Liver (tissue), 9 donors: ENCODE measurements around the gene TSPEAR. TPM values are rescaled to one million over a fixed set of nuclear protein-coding genes. Genes with fewer than 3 reads are reported as not detected.

Experiments
- DNase-seq: peaks from one replicate; pipeline ENCODE4 v3.0.0-alpha.2; 2017; ENCODE audit warnings: low spot score
- H3K27ac ChIP-seq, 2 donors: one replicate each; pipeline ENCODE4 v1.7.0; 2013; ENCODE audit warnings: inconsistent platforms in 2 of 2, low read length in 2 of 2, control low read depth in 1 of 2, low read depth in 1 of 2, mild to moderate bottlenecking in 1 of 2
- H3K27me3 ChIP-seq, 4 donors: one replicate each; pipeline versions ENCODE4 v1.6.1 to v1.7.0; 2013; ENCODE audit warnings: low read length in 3 of 4, inconsistent platforms in 1 of 4, mild to moderate bottlenecking in 1 of 4, moderate library complexity in 1 of 4; ENCODE audit not compliant: control insufficient read depth in 4 of 4, insufficient read depth in 4 of 4
- H3K36me3 ChIP-seq, 4 donors: one replicate each; pipeline versions ENCODE4 v1.6.1 to v1.7.0; 2013; ENCODE audit warnings: low read length in 3 of 4, mild to moderate bottlenecking in 3 of 4, low read depth in 1 of 4, moderate library complexity in 1 of 4; ENCODE audit not compliant: control insufficient read depth in 4 of 4, insufficient read depth in 3 of 4
- H3K4me1 ChIP-seq, 4 donors: one replicate each; pipeline versions ENCODE4 v1.6.1 to v1.7.0; 2013; ENCODE audit warnings: low read length in 3 of 4, mild to moderate bottlenecking in 3 of 4, moderate library complexity in 1 of 4; ENCODE audit not compliant: control insufficient read depth in 4 of 4, insufficient read depth in 4 of 4
- H3K4me3 ChIP-seq, 3 donors: one replicate each; pipeline versions ENCODE4 v1.6.1 to v1.7.0; 2013; ENCODE audit warnings: low read length in 3 of 3, control low read depth in 1 of 3, low read depth in 1 of 3, mild to moderate bottlenecking in 1 of 3
- H3K9ac ChIP-seq, 2 donors: one replicate each; pipeline ENCODE4 v1.7.0; 2013; ENCODE audit warnings: low read length in 2 of 2, mild to moderate bottlenecking in 2 of 2, moderate library complexity in 2 of 2, control low read depth in 1 of 2, low read depth in 1 of 2
- H3K9me3 ChIP-seq, 4 donors: one replicate each; pipeline versions ENCODE4 v1.6.1 to v1.7.0; 2013; ENCODE audit warnings: low read length in 3 of 4; ENCODE audit not compliant: control insufficient read depth in 4 of 4
- EGR1 ChIP-seq, 2 donors: IDR thresholded peaks; 2 replicates each; pipeline ENCODE4 v1.6.1; 2016 to 2018; ENCODE audit warnings: antibody characterized with exemption in 2 of 2, low read depth in 2 of 2
- FOXA1 ChIP-seq: IDR thresholded peaks from 2 replicates; pipeline ENCODE4 v1.6.1; 2016; ENCODE audit warnings: antibody characterized with exemption
- FOXA2 ChIP-seq: IDR thresholded peaks from 2 replicates; pipeline ENCODE4 v1.6.1; 2016; ENCODE audit warnings: antibody characterized with exemption
- GABPA ChIP-seq, 2 donors: IDR thresholded peaks in 1 of 2; conservative IDR thresholded peaks in 1 of 2; 2 replicates each; pipeline ENCODE4 v1.6.1; 2016; ENCODE audit warnings: antibody characterized with exemption in 2 of 2, mild to moderate bottlenecking in 1 of 2, moderate library complexity in 1 of 2
- HNF4A ChIP-seq, 2 donors: conservative IDR thresholded peaks; 2 replicates each; pipeline ENCODE4 v1.6.1; 2016; ENCODE audit warnings: antibody characterized with exemption in 2 of 2, mild to moderate bottlenecking in 2 of 2
- HNF4G ChIP-seq: IDR thresholded peaks from 2 replicates; pipeline ENCODE4 v1.6.1; 2016; ENCODE audit warnings: antibody characterized with exemption
- JUND ChIP-seq, 2 donors: IDR thresholded peaks; 2 replicates each; pipeline ENCODE4 v1.6.1; 2016; ENCODE audit warnings: antibody characterized with exemption in 2 of 2
- MAX ChIP-seq: IDR thresholded peaks from 2 replicates; pipeline ENCODE4 v1.6.1; 2016; ENCODE audit warnings: antibody characterized with exemption
- REST ChIP-seq: IDR thresholded peaks from 2 replicates; pipeline ENCODE4 v1.6.1; 2016; ENCODE audit warnings: antibody characterized with exemption, mild to moderate bottlenecking
- YY1 ChIP-seq: IDR thresholded peaks from 2 replicates; pipeline ENCODE4 v1.6.1; 2016; ENCODE audit warnings: antibody characterized with exemption, mild to moderate bottlenecking
- ZBTB33 ChIP-seq: IDR thresholded peaks from 2 replicates; pipeline ENCODE4 v1.6.1; 2016; ENCODE audit warnings: antibody characterized with exemption
- WGBS: extraction: QIAGEN DNeasy Blood & Tissue Kit; methylation state at CpG from one replicate; pipeline ENCODE4 v1.1.7; 2013; 5-methylcytosine and 5-hydroxymethylcytosine counted together
- polyA plus RNA-seq, 2 donors: library from polyadenylated mRNA; stranded (reverse) in 1 of 2; unstranded in 1 of 2; fragments of 200-250 nt in 1 of 2; fragments of >200 nt in 1 of 2; fragmentation: Nextera tagmentation in 1 of 2; extraction: Ambion mirVana in 1 of 2; gene quantifications; one replicate each; pipeline versions ENCODE4 v1.2.1 to v1.2.3, GENCODE V29; 2013 to 2015
- total RNA-seq, 2 donors: library from RNA; depleted of rRNA; stranded (reverse); fragments of >200 nt; gene quantifications; one replicate each; pipeline ENCODE4 v1.2.3, GENCODE V29; 2014
- TF ChIP-seq, protein P1 (sequence below): fragments of 150-350 bp; IDR thresholded peaks from 2 replicates; pipeline ENCODE4 v1.5.1; 2017; ENCODE audit warnings: improper control_type of control experiment, low read depth, low read length; ENCODE audit not compliant: missing input control
- TF ChIP-seq, protein P2 (sequence below): IDR thresholded peaks from 2 replicates; pipeline ENCODE4 v1.6.1; 2016; ENCODE audit warnings: antibody characterized with exemption
- donor health status: healthy.
- donor health status: healthy.
- donor health status: healthy.
- donor health status: healthy.
- donor health status: healthy.

TSPEAR gene
- total and polyA plus RNA-seq, 4 donors: under 0.01 to 0.14 (median 0.01) TPM; not detected in 1

DNA sequence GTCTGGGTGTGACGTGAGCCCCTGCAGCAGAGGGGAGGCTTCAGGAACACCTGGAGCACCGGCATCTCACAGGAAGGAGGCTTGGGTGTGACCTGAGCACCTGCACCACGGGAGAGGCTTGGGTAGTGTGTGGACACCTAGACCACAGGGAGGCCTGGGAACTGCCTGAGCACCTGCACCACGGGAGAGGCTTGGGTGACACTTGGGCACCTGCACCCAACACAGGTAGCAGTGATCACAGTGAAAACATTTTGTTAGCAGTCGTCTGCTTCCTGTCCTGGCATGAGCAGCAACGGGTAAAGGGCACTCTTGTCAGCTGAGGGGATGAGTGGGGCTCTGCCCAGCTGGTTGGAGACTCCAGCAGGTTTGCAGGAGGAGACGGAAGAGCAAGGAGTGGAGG is 233.7 kb downstream of the TSPEAR start:
- no peak for DNase-seq
- TF ChIP-seq HNF4A (conservative IDR thresholded peaks at IDR 0.05) (peak in 1 of 2 donors; percentile 49), FOXA2 (no peak), YY1 (no peak), ZBTB33 (peak; percentile 10), FOXA1 (no peak), GABPA (IDR thresholded peaks at IDR 0.05 in 1 of 2, conservative IDR thresholded peaks at IDR 0.05 in 1 of 2) (no peak), MAX (peak; percentile 37), EGR1 (IDR thresholded peaks at IDR 0.05; ENCODE audit: low read depth in 2 of 2) (no peak), HNF4G (no peak)
- TF ChIP-seq, protein P1, sequence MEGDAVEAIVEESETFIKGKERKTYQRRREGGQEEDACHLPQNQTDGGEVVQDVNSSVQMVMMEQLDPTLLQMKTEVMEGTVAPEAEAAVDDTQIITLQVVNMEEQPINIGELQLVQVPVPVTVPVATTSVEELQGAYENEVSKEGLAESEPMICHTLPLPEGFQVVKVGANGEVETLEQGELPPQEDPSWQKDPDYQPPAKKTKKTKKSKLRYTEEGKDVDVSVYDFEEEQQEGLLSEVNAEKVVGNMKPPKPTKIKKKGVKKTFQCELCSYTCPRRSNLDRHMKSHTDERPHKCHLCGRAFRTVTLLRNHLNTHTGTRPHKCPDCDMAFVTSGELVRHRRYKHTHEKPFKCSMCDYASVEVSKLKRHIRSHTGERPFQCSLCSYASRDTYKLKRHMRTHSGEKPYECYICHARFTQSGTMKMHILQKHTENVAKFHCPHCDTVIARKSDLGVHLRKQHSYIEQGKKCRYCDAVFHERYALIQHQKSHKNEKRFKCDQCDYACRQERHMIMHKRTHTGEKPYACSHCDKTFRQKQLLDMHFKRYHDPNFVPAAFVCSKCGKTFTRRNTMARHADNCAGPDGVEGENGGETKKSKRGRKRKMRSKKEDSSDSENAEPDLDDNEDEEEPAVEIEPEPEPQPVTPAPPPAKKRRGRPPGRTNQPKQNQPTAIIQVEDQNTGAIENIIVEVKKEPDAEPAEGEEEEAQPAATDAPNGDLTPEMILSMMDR: no peak
- Histone ChIP-seq H3K36me3 (no peaks in the 10 kb centered on the region), H3K4me1 (peaks cover 8 to 40% (median 29%) of the 10 kb centered on the region in 4 donors), H3K9me3 (no peaks in the 10 kb centered on the region), H3K27me3 (no peaks in the 10 kb centered on the region), H3K4me3 (no peak overlapping the region), H3K9ac (peak overlapping the region; percentile 50 to 94), H3K27ac (peak overlapping the region; percentile 97)
- 44% methylated on average over 7 of the region's 7 CpGs for WGBS

GRCh38 chr21:44477131-44477530 is 234.2 kb downstream of the TSPEAR start:
- DNase-seq: no peak
- no peak overlapping the region for H3K4me3 ChIP-seq
- no peaks in the 10 kb centered on the region for H3K27me3 ChIP-seq
- H3K9me3 ChIP-seq: no peaks in the 10 kb centered on the region
- peak overlapping the region; percentile 97 for H3K27ac ChIP-seq
- H3K36me3 ChIP-seq: no peaks in the 10 kb centered on the region
- H3K4me1 ChIP-seq: peaks cover 7 to 35% (median 25%) of the 10 kb centered on the region in 4 donors
- no peak for TF ChIP-seq EGR1 (IDR thresholded peaks at IDR 0.05; ENCODE audit: low read depth in 2 of 2)
- TF ChIP-seq ZBTB33: no peak
- no peak for TF ChIP-seq REST
- TF ChIP-seq FOXA2: no peak
- TF ChIP-seq, protein P2, sequence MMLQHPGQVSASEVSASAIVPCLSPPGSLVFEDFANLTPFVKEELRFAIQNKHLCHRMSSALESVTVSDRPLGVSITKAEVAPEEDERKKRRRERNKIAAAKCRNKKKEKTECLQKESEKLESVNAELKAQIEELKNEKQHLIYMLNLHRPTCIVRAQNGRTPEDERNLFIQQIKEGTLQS: no peak
- TF ChIP-seq JUND (IDR thresholded peaks at IDR 0.05): no peak
- peak overlapping the region; percentile 50 to 94 for H3K9ac ChIP-seq
- WGBS: 88% methylated on average over 8 of the region's 8 CpGs
